Middle frontal gyrus (tissue), 1 donor: ENCODE data around the gene RABIF.

ENCODE experiments used
- DNase-seq: peaks from one replicate; pipeline ENCODE4 v3.0.0-alpha.2; 2015; ENCODE audit warnings: low spot score; ENCODE audit errors: extremely low spot score

Gene RABIF

GRCh38 chr1:202873026-202873425 is 15.9 kb downstream of the RABIF start:
- no peak for DNase-seq

- no peak for DNase-seq
Observed at GRCh38 chr1:202871367-202871766, 17.6 kb downstream of the RABIF start.

- no peak for DNase-seq
Observed at GRCh38 chr1:202862679-202863560, 26.0 kb downstream of the RABIF start.

GRCh38 chr1:202861420-202862132 is 27.4 kb downstream of the RABIF start:
- DNase-seq = peak; percentile 93

- no peak for DNase-seq
Observed at GRCh38 chr1:202860744-202861419, 28.1 kb downstream of the RABIF start.

- DNase-seq = no peak
Observed at GRCh38 chr1:202858789-202859414, 30.0 kb downstream of the RABIF start.

GRCh38 chr1:202858331-202858730 is 30.6 kb downstream of the RABIF start:
- DNase-seq = no peak

- no peak for DNase-seq
Observed at GRCh38 chr1:202857136-202857610, 31.8 kb downstream of the RABIF start.

- DNase-seq = no peak
Observed at GRCh38 chr1:202856014-202856413, 32.9 kb downstream of the RABIF start.

GRCh38 chr1:202854787-202855186 is 34.2 kb downstream of the RABIF start:
- DNase-seq = no peak

GRCh38 chr1:202852163-202852904 is 36.6 kb downstream of the RABIF start:
- no peak for DNase-seq

- no peak for DNase-seq
Observed at GRCh38 chr1:202850593-202851362, 38.2 kb downstream of the RABIF start.

- DNase-seq = peak; percentile 29
Observed at GRCh38 chr1:202848191-202848542, 40.8 kb downstream of the RABIF start.

- DNase-seq = no peak
Observed at GRCh38 chr1:202844935-202845334, 44.0 kb downstream of the RABIF start.

GRCh38 chr1:202844259-202844658 is 44.7 kb downstream of the RABIF start:
- DNase-seq = no peak

- no peak for DNase-seq
Observed at GRCh38 chr1:202843081-202843480, 45.9 kb downstream of the RABIF start.

GRCh38 chr1:202837746-202838262 is 51.1 kb downstream of the RABIF start:
- no peak for DNase-seq

- DNase-seq = no peak
Observed at GRCh38 chr1:202836623-202837403, 52.1 kb downstream of the RABIF start.

- DNase-seq = no peak
Observed at GRCh38 chr1:202835548-202836072, 53.3 kb downstream of the RABIF start.
